ENCODE measurements around the gene RASGRP3.

Gene RASGRP3

DNA sequence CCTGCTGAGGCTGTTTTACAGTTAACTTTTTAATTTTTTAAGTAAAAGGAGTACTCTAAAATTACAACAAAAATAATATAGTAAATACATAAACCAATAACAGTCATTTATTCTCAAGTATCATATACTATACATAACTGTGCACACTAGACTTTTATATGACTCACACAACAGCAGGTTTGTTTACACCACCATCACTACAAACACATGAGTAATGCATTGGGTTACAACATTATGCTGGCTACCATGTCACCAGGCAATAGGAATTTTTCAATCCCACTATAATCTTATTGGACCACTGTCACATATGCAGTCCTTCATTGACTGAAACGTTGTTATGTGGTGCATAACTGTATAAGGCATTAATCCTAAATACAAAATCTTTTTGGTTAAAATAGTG, 42.5 kb downstream of the RASGRP3 start:
- DNase-seq (ENCODE audit: low read depth), result no peak
- TF ChIP-seq, protein P1, sequence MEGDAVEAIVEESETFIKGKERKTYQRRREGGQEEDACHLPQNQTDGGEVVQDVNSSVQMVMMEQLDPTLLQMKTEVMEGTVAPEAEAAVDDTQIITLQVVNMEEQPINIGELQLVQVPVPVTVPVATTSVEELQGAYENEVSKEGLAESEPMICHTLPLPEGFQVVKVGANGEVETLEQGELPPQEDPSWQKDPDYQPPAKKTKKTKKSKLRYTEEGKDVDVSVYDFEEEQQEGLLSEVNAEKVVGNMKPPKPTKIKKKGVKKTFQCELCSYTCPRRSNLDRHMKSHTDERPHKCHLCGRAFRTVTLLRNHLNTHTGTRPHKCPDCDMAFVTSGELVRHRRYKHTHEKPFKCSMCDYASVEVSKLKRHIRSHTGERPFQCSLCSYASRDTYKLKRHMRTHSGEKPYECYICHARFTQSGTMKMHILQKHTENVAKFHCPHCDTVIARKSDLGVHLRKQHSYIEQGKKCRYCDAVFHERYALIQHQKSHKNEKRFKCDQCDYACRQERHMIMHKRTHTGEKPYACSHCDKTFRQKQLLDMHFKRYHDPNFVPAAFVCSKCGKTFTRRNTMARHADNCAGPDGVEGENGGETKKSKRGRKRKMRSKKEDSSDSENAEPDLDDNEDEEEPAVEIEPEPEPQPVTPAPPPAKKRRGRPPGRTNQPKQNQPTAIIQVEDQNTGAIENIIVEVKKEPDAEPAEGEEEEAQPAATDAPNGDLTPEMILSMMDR (IDR thresholded peaks at IDR 0.05; ENCODE audit: low read depth, low read length, missing control alignments), result no peak
- no peak overlapping the region for H3K4me3 ChIP-seq (ENCODE audit: low read depth, low read length)

DNA sequence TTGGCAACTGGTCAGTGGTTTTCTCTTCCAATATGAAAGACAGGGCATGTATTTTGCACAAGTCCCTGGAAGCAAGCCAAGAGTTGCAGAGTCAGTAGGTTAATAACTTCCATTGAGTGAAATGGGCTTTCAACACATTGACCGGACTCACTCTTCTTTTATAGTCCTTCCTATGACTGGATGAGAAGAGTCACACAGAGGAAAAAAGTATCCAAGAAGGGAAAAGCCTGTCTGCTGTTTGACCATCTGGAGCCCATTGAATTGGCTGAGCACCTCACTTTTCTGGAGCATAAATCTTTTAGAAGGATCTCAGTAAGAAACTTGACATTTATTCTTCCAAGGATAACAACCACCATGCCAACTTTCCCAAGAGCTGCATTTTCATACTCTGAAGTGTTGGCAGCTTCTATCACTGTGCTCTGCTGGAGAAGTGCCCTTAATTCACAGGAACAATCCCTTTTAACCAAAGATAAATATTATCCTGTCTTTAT, 45.4 kb downstream of the RASGRP3 start:
- H3K4me3 ChIP-seq (ENCODE audit: low read depth, low read length), result no peak overlapping the region
- TF ChIP-seq, protein P1 (IDR thresholded peaks at IDR 0.05; ENCODE audit: low read depth, low read length, missing control alignments), result no peak
- no peak for DNase-seq (ENCODE audit: low read depth)

DNA sequence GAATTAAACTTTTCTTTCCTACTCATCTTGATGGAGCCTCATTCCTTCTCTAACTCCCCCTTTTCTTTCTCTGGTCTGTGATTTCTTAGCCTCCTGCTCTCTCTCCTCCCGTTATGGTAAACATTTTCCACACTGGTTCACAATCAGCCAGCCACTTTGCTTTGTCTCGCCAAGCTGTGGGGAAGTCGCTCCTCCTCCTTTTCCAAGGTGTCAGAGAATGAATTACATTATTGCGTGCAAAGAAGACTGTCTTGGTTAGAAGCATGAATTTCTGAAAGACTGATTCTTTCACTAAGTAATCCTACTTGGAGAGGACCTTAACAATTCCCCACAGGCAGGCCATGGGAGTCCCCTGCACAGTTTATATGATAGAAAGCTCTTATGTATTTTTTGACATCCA, 46.1 kb downstream of the RASGRP3 start:
- DNase-seq (ENCODE audit: low read depth), result no peak
- no peak overlapping the region for H3K4me3 ChIP-seq (ENCODE audit: low read depth, low read length)
- TF ChIP-seq, protein P1 (IDR thresholded peaks at IDR 0.05; ENCODE audit: low read depth, low read length, missing control alignments), result no peak

DNA sequence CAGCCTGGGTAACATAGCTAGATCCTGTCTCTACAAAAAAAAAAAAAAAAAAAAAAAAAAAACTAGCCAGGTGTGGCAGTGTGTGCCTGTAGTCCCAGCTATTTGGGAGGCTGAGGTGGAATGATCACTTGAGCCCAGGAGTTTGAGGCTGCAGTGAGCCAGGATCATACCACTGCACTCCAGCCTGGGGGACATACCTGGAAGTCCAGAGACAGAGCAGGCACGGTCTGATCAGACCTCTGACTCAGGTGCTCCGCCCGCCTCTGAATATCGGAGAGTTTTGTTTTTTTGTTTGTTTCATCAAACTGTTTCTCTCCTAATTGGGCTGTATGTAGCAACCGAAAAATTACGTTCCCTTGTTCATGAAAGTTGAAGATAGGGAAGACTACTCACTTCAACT, 49.2 kb downstream of the RASGRP3 start:
- DNase-seq (ENCODE audit: low read depth), result no peak
- TF ChIP-seq, protein P1 (IDR thresholded peaks at IDR 0.05; ENCODE audit: low read depth, low read length, missing control alignments), result no peak
- no peak overlapping the region for H3K4me3 ChIP-seq (ENCODE audit: low read depth, low read length)

DNA sequence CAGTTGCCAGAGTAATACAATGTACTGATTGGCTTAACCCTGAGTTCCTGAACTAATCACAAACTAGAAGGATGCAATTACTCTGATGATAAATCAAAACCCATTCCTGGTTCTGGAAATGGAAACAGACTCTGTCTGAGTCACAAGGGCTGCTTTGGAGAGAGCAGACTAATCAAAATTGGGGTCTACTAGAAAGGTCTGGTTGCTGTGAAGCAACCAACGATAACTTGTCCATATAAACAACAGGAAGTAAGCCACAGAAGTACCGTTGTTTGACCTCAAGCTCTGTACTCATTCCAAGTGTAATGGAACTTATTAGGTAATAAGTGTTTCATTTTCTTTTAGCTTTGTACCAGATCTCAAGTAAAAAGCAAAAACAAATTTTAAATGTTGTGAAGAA, 49.7 kb downstream of the RASGRP3 start:
- TF ChIP-seq, protein P1 (IDR thresholded peaks at IDR 0.05; ENCODE audit: low read depth, low read length, missing control alignments), result no peak
- H3K4me3 ChIP-seq (ENCODE audit: low read depth, low read length), result no peak overlapping the region
- no peak for DNase-seq (ENCODE audit: low read depth)

DNA sequence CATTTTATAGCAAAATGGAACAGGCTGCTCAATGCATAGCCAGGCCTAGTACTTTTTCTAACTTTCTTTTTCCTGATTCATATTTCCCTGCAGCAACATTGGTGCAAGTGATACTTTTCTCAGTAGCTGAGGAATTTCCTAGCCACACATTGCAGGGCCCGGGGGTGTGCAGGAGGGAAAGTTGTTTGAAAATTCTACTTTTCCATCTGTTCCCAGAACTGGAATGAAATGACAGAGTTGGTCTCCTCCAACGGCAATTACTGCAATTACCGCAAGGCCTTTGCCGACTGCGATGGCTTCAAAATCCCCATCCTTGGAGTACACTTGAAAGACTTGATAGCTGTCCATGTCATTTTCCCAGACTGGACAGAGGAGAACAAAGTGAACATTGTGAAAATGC, 50.5 kb downstream of the RASGRP3 start:
- DNase-seq (ENCODE audit: low read depth), result no peak
- no peak overlapping the region for H3K4me3 ChIP-seq (ENCODE audit: low read depth, low read length)
- TF ChIP-seq, protein P1 (IDR thresholded peaks at IDR 0.05; ENCODE audit: low read depth, low read length, missing control alignments), result no peak

DNA sequence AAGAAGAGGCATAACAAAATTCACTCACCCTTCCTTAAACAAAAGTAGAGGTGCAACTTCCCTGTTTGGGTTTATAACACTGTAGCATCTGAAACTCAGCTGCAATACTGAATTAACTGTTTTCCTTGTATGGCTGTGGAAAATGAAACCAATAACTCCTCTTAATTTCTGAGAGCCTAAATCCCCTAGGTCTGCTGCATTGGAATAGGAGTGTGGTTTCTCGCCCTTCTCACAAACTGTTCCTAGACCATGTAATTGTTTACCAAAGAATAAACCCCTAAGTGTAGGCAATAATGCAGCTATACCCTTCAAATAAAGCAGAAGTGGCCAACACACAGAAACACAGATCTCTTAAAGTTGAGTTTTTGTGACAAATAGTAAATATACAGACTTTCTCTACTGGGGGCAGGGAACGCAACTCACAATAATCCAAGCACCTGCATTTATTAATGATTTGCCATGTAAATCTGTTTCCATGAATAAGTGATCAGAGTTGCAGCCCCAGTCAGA, 52.0 kb downstream of the RASGRP3 start:
- TF ChIP-seq, protein P1 (IDR thresholded peaks at IDR 0.05; ENCODE audit: low read depth, low read length, missing control alignments), result no peak
- H3K4me3 ChIP-seq (ENCODE audit: low read depth, low read length), result no peak overlapping the region
- DNase-seq (ENCODE audit: low read depth), result no peak
